Fibroblast of villous mesenchyme (primary cell): ENCODE measurements around the gene CORIN. TPM values are rescaled to one million over a fixed set of nuclear protein-coding genes. Genes with fewer than 3 reads are reported as not detected.

Source experiments
- DNase-seq: peaks from one replicate; pipeline ENCODE4 v3.0.0-alpha.2; 2010; ENCODE audit warnings: low read depth
- H3K4me3 ChIP-seq: 2 replicates; pipeline ENCODE4 v1.5.1; 2011; ENCODE audit warnings: low read depth, mild to moderate bottlenecking, low read length
- total RNA-seq: library from RNA; depleted of rRNA; stranded (reverse); fragments of >200 nt; gene quantifications from 2 replicates; pipeline ENCODE4 v1.2.3, GENCODE V29; 2012
- TF ChIP-seq, protein P1 (sequence below): IDR thresholded peaks from 2 replicates; pipeline ENCODE4 v1.5.1; 2012; ENCODE audit warnings: low read depth, mild to moderate bottlenecking, low read length; ENCODE audit not compliant: insufficient read depth

The CORIN gene
- total RNA-seq, 1 donor = 5.6 TPM

- TF ChIP-seq, protein P1, sequence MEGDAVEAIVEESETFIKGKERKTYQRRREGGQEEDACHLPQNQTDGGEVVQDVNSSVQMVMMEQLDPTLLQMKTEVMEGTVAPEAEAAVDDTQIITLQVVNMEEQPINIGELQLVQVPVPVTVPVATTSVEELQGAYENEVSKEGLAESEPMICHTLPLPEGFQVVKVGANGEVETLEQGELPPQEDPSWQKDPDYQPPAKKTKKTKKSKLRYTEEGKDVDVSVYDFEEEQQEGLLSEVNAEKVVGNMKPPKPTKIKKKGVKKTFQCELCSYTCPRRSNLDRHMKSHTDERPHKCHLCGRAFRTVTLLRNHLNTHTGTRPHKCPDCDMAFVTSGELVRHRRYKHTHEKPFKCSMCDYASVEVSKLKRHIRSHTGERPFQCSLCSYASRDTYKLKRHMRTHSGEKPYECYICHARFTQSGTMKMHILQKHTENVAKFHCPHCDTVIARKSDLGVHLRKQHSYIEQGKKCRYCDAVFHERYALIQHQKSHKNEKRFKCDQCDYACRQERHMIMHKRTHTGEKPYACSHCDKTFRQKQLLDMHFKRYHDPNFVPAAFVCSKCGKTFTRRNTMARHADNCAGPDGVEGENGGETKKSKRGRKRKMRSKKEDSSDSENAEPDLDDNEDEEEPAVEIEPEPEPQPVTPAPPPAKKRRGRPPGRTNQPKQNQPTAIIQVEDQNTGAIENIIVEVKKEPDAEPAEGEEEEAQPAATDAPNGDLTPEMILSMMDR = peak; percentile 81
- H3K4me3 ChIP-seq = peak overlapping the region; percentile 69
- peak; percentile 82 for DNase-seq
Observed at GRCh38 chr4:47836641-47837093, 1.2 kb downstream of the CORIN start.

DNA sequence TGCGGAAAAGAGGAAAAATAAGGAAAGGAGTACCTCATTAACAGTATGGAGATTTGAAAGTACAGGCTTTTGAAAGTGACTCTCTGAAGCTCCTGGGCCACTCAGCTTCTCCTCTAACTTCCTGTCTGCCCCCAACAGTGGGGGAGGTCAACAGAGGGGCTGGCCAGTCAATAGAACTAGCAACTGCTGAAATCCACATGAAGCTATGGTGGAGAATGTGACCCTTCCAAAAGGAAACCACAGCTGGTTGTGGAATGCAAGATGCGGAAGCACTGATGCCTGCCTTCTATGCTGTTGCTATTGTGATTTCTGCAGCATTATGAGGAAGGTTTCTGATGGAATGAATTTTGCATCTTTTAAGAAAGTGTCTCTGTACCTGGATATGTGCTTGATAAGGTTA is 2.4 kb downstream of the CORIN start:
- no peak overlapping the region for H3K4me3 ChIP-seq
- TF ChIP-seq, protein P1 = no peak
- no peak for DNase-seq

GRCh38 chr4:47831026-47831679 is 6.7 kb downstream of the CORIN start:
- TF ChIP-seq, protein P1 = no peak
- no peak for DNase-seq
- no peak overlapping the region for H3K4me3 ChIP-seq

- no peak overlapping the region for H3K4me3 ChIP-seq
- TF ChIP-seq, protein P1 = no peak
- DNase-seq = no peak
Observed at GRCh38 chr4:47830265-47831025, 7.4 kb downstream of the CORIN start.

DNA sequence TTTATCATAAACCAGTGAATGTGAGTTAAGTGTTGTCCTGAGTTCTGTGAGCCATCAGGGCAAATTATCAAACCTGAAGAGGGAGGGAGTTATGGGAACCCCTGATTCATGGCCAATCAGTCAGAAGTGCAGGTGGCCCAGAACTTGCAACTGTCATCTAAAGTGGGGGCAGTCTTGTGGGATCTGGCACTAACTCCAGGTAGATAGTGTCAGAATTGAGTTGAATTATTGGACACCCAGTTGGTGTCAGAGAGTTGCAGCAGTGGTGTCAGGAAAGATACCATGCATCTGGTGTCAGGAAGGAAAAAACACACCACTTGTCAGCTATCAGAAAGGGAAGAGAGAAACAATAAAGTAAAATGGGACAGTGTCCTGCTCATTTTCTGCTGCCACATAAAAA is 8.4 kb downstream of the CORIN start:
- no peak overlapping the region for H3K4me3 ChIP-seq
- TF ChIP-seq, protein P1 = no peak

GRCh38 chr4:47827343-47828047 is 10.4 kb downstream of the CORIN start:
- no peak overlapping the region for H3K4me3 ChIP-seq
- DNase-seq = no peak
- TF ChIP-seq, protein P1 = no peak

More for the DNA sequence above, 8.4 kb downstream of the CORIN start:
- no peak for DNase-seq
